GM12864 (cell line): ENCODE results near the gene POLN.

Experiments
- DNase-seq: peaks from one replicate; pipeline ENCODE4 v3.0.0-alpha.2; 2011; ENCODE audit warnings: low read depth
- H3K4me3 ChIP-seq: 2 replicates; pipeline ENCODE4 v1.5.1; 2011; ENCODE audit warnings: mild to moderate bottlenecking, low read depth, low read length, control low read depth
- CTCF ChIP-seq: IDR thresholded peaks from 2 replicates; pipeline ENCODE4 v1.5.1; 2011; ENCODE audit warnings: low read depth, mild to moderate bottlenecking, moderate library complexity, low read length, control low read depth, inconsistent platforms; ENCODE audit errors: missing control alignments

POLN gene

GRCh38 chr4:2068198-2068470 is 173.8 kb downstream of the POLN start:
- no peak for TF ChIP-seq CTCF
- no peak for DNase-seq
- no peak overlapping the region for H3K4me3 ChIP-seq

- H3K4me3 ChIP-seq: no peak overlapping the region
- no peak for DNase-seq
- TF ChIP-seq CTCF: no peak
Measured at GRCh38 chr4:2067446-2068197, 174.3 kb downstream of the POLN start.

- no peak for TF ChIP-seq CTCF
- DNase-seq: no peak
- no peak overlapping the region for H3K4me3 ChIP-seq
Measured at GRCh38 chr4:2066571-2067445, 175.1 kb downstream of the POLN start.

GRCh38 chr4:2066011-2066551 is 175.8 kb downstream of the POLN start:
- H3K4me3 ChIP-seq: no peak overlapping the region
- no peak for DNase-seq
- TF ChIP-seq CTCF: no peak

GRCh38 chr4:2065106-2065930 is 176.6 kb downstream of the POLN start:
- DNase-seq: no peak
- no peak for TF ChIP-seq CTCF
- H3K4me3 ChIP-seq: no peak overlapping the region

- no peak for DNase-seq
- no peak for TF ChIP-seq CTCF
- no peak overlapping the region for H3K4me3 ChIP-seq
Measured at GRCh38 chr4:2064276-2064991, 177.5 kb downstream of the POLN start.
